ENCODE measurements around the gene MAN1C1. TPM values are rescaled to one million over a fixed set of nuclear protein-coding genes. Genes with fewer than 3 reads are reported as not detected.
"Not testable (repeated sequence)": the region's sequence is repeated elsewhere in the genome, so short reads cannot be mapped to it uniquely, and the experiment has no call there.

MAN1C1 gene
- polyA plus RNA-seq, 1 donor from 2014 or later: 1.3 TPM

GRCh38 chr1:25661043-25661815 is 44.6 kb downstream of the MAN1C1 start:
- H3K79me2 ChIP-seq (replicated peaks; ENCODE audit: insufficient read depth, low read length): no peaks in the 10 kb centered on the region
- no peak overlapping the region for H3K9ac ChIP-seq (ENCODE audit: low read length)
- H3K4me2 ChIP-seq (ENCODE audit: low read length): no peak overlapping the region
- TF ChIP-seq POLR2AphosphoS5 (IDR thresholded peaks at IDR 0.05): no peak
- TF ChIP-seq REST (IDR thresholded peaks at IDR 0.05; ENCODE audit: borderline replicate concordance): no peak
- TF ChIP-seq EZH2 (IDR thresholded peaks at IDR 0.05; ENCODE audit: borderline replicate concordance, insufficient read depth, low read length, poor library complexity, severe bottlenecking): no peak
- no peak for TF ChIP-seq EP300 (conservative IDR thresholded peaks at IDR 0.05; ENCODE audit: poor library complexity, severe bottlenecking)
- TF ChIP-seq SMC3 (conservative IDR thresholded peaks at IDR 0.05; ENCODE audit: poor library complexity): no peak
- no peak for TF ChIP-seq RAD21 (conservative IDR thresholded peaks at IDR 0.05)
- no peak for TF ChIP-seq MXI1 (conservative IDR thresholded peaks at IDR 0.05; ENCODE audit: poor library complexity, severe bottlenecking)
- no peak for TF ChIP-seq CTCF (IDR thresholded peaks at IDR 0.05; ENCODE audit: poor library complexity, severe bottlenecking)
- no peak for TF ChIP-seq TAF1 (IDR thresholded peaks at IDR 0.05; ENCODE audit: low read depth)
- no peaks in the 10 kb centered on the region for H3F3A ChIP-seq (ENCODE audit: insufficient read depth, low read length, poor library complexity, severe bottlenecking)
- no peaks in the 10 kb centered on the region for H3K9me2 ChIP-seq (ENCODE audit: insufficient read depth, low read length)
- no peaks in the 10 kb centered on the region for H4K20me1 ChIP-seq (ENCODE audit: insufficient read depth)
- H3K27me3 ChIP-seq (ENCODE audit: insufficient read depth, low read depth, low read length): no peaks in the 10 kb centered on the region
- H3K9me3 ChIP-seq (ENCODE audit: low read length): no peaks in the 10 kb centered on the region
- no peaks in the 10 kb centered on the region for H3K36me3 ChIP-seq (ENCODE audit: insufficient read depth, low read length)
- no peak overlapping the region for H2AFZ ChIP-seq (ENCODE audit: low read depth, low read length)
- H3K4me3 ChIP-seq (ENCODE audit: low read length): no peak overlapping the region
- no peak overlapping the region for H3K27ac ChIP-seq (ENCODE audit: low read length)

- no peaks in the 10 kb centered on the region for H3K79me2 ChIP-seq (replicated peaks; ENCODE audit: insufficient read depth, low read length)
- H3K27ac ChIP-seq (ENCODE audit: low read length): no peak overlapping the region
- no peak overlapping the region for H3K9ac ChIP-seq (ENCODE audit: low read length)
- TF ChIP-seq SMC3 (conservative IDR thresholded peaks at IDR 0.05; ENCODE audit: poor library complexity) (no peak), TAF1 (IDR thresholded peaks at IDR 0.05; ENCODE audit: low read depth) (no peak), POLR2AphosphoS5 (IDR thresholded peaks at IDR 0.05) (no peak), CTCF (IDR thresholded peaks at IDR 0.05; ENCODE audit: poor library complexity, severe bottlenecking) (no peak), MXI1 (conservative IDR thresholded peaks at IDR 0.05; ENCODE audit: poor library complexity, severe bottlenecking) (no peak)
- no peaks in the 10 kb centered on the region for H3K27me3 ChIP-seq (ENCODE audit: insufficient read depth, low read depth, low read length)
- H3K4me3 ChIP-seq (ENCODE audit: low read length): no peak overlapping the region
- H2AFZ ChIP-seq (ENCODE audit: low read depth, low read length): no peak overlapping the region
- no peaks in the 10 kb centered on the region for H3K9me2 ChIP-seq (ENCODE audit: insufficient read depth, low read length)
- H3K4me2 ChIP-seq (ENCODE audit: low read length): no peak overlapping the region
- no peaks in the 10 kb centered on the region for H3K36me3 ChIP-seq (ENCODE audit: insufficient read depth, low read length)
- H4K20me1 ChIP-seq (ENCODE audit: insufficient read depth): no peaks in the 10 kb centered on the region
- no peaks in the 10 kb centered on the region for H3F3A ChIP-seq (ENCODE audit: insufficient read depth, low read length, poor library complexity, severe bottlenecking)
- no peaks in the 10 kb centered on the region for H3K9me3 ChIP-seq (ENCODE audit: low read length)
These were observed 45.5 kb downstream of the MAN1C1 start for GRCh38 chr1:25662061-25662460.

- H3K79me2 ChIP-seq (replicated peaks; ENCODE audit: insufficient read depth, low read length); H3K4me3 ChIP-seq (ENCODE audit: low read length); H3F3A ChIP-seq (ENCODE audit: insufficient read depth, low read length, poor library complexity, severe bottlenecking); H3K9me3 ChIP-seq (ENCODE audit: low read length); H3K4me2 ChIP-seq (ENCODE audit: low read length); H4K20me1 ChIP-seq (ENCODE audit: insufficient read depth); H3K9ac ChIP-seq (ENCODE audit: low read length); H2AFZ ChIP-seq (ENCODE audit: low read depth, low read length); H3K9me2 ChIP-seq (ENCODE audit: insufficient read depth, low read length); H3K36me3 ChIP-seq (ENCODE audit: insufficient read depth, low read length); H3K27me3 ChIP-seq (ENCODE audit: insufficient read depth, low read depth, low read length); H3K27ac ChIP-seq (ENCODE audit: low read length): not testable (repeated sequence)
These were observed 46.4 kb downstream of the MAN1C1 start for GRCh38 chr1:25662959-25663358.
